Fibroblast of villous mesenchyme (primary cell): ENCODE measurements around the gene DNAJC6. TPM values are rescaled to one million over a fixed set of nuclear protein-coding genes. Genes with fewer than 3 reads are reported as not detected.

Experiments used
- DNase-seq: peaks from one replicate; pipeline ENCODE4 v3.0.0-alpha.2; 2010; ENCODE audit warnings: low read depth
- H3K4me3 ChIP-seq: 2 replicates; pipeline ENCODE4 v1.5.1; 2011; ENCODE audit warnings: low read depth, mild to moderate bottlenecking, low read length
- CTCF ChIP-seq: IDR thresholded peaks from 2 replicates; pipeline ENCODE4 v1.5.1; 2012; ENCODE audit warnings: low read depth, mild to moderate bottlenecking, low read length; ENCODE audit not compliant: insufficient read depth
- total RNA-seq: library from RNA; depleted of rRNA; stranded (reverse); fragments of >200 nt; gene quantifications from 2 replicates; pipeline ENCODE4 v1.2.3, GENCODE V29; 2012

Gene DNAJC6
- total RNA-seq, 1 donor: 24.6 TPM

- no peak overlapping the region for H3K4me3 ChIP-seq
- TF ChIP-seq CTCF: no peak
- DNase-seq: no peak
These were observed 84.6 kb downstream of the DNAJC6 start for GRCh38 chr1:65393928-65394327.

GRCh38 chr1:65395887-65396612, 86.7 kb downstream of the DNAJC6 start:
- DNase-seq: no peak
- no peak overlapping the region for H3K4me3 ChIP-seq
- no peak for TF ChIP-seq CTCF

- TF ChIP-seq CTCF: no peak
- no peak overlapping the region for H3K4me3 ChIP-seq
- no peak for DNase-seq
These were observed 88.7 kb downstream of the DNAJC6 start for GRCh38 chr1:65398083-65398482.

DNA sequence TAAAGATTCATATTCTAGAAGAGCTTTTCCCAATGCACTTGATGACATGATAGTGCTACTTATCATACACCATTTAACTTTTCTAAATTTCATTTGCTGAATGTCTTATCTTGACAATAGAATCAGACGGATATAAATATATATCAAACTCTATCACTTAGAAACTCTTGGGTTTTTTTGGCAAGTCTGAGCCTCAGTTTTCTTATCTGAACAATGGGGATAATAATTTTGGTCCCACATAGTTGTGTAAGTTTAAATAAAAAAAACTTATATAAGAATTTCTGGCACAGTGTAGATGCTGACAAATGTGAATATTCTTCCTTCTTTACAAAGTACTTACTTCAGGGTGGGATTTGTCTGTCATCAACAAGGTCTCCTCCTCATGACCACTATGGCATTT, 89.7 kb downstream of the DNAJC6 start:
- no peak for TF ChIP-seq CTCF
- DNase-seq: no peak
- H3K4me3 ChIP-seq: no peak overlapping the region

DNA sequence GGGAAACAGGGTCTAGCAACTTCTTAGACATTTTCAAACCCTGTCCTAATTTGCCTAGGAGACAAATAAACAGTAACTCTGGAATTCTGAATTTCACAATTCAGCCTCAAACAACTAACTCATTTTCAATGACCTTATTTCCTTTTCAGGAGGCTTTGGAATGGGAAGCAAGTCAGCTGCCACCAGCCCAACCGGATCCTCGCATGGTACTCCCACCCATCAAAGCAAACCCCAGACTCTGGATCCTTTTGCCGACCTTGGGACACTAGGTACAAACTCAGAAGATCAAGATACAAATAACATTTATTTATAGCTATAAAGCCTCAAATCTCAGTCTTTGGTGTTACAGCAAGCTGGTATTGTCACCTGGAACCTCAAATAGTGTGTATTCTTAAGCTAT, 92.3 kb downstream of the DNAJC6 start:
- no peak for TF ChIP-seq CTCF
- DNase-seq: no peak
- H3K4me3 ChIP-seq: no peak overlapping the region

GRCh38 chr1:65404941-65405340, 95.6 kb downstream of the DNAJC6 start:
- TF ChIP-seq CTCF: no peak
- H3K4me3 ChIP-seq: no peak overlapping the region
- no peak for DNase-seq

DNA sequence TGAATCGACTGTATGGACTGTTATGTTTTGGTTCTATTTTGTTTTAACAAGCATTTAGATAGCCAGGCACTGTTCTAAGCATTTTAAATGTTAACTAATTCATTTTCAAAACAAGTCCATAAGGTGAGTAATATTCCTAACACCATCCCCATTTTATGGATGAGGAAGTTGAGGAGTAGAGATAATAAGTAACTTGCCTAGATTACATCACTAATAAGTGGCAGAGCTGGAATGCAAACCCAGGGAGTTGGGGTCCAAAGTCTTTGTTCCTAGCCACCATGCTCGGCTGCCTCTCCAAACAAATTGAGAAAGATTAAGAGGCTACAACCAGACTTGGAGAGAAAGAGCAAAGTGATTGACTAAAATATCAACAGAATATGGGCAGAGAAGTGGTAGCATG, 98.5 kb downstream of the DNAJC6 start:
- H3K4me3 ChIP-seq: no peak overlapping the region
- TF ChIP-seq CTCF: no peak
- no peak for DNase-seq
